T-helper 1 cell treated with Interleukin-12 subunit alpha and Interleukin-12 subunit beta and Interleukin-4 antibody, amounts not matched to agents 30 μg/mL and 1 μg/mL, for 36 hours (primary cell): ENCODE measurements around the gene MED10.
"Not testable (repeated sequence)": the region's sequence is repeated elsewhere in the genome, so short reads cannot be mapped to it uniquely, and the experiment has no call there.

Source experiments
- H3K27ac Mint-ChIP-seq: one replicate; pipeline ENCODE4 v1.8.0; 2021; ENCODE audit warnings: mild to moderate bottlenecking, mixed read lengths
- H3K27me3 Mint-ChIP-seq: one replicate; pipeline ENCODE4 v1.8.0; 2021; ENCODE audit warnings: low read depth, mixed read lengths
- H3K36me3 Mint-ChIP-seq: one replicate; pipeline ENCODE4 v1.8.0; 2021; ENCODE audit warnings: low read depth, mixed read lengths
- H3K4me1 Mint-ChIP-seq: one replicate; pipeline ENCODE4 v1.8.0; 2021; ENCODE audit warnings: low read depth, mixed read lengths
- H3K4me3 Mint-ChIP-seq: one replicate; pipeline ENCODE4 v1.8.0; 2021; ENCODE audit warnings: mild to moderate bottlenecking, moderate library complexity, mixed read lengths
- H3K9me3 Mint-ChIP-seq: one replicate; pipeline ENCODE4 v1.8.0; 2021; ENCODE audit warnings: mixed read lengths

Gene MED10

GRCh38 chr5:6357817-6358433 is 20.4 kb downstream of the MED10 start:
- H3K27me3 Mint-ChIP-seq, H3K27ac Mint-ChIP-seq, H3K9me3 Mint-ChIP-seq, H3K4me3 Mint-ChIP-seq: not testable (repeated sequence)
- peaks cover 12% of the 10 kb centered on the region for H3K4me1 Mint-ChIP-seq
- peaks cover 17% of the 10 kb centered on the region for H3K36me3 Mint-ChIP-seq

GRCh38 chr5:6356578-6357164 is 21.7 kb downstream of the MED10 start:
- no peak overlapping the region for H3K27ac Mint-ChIP-seq
- H3K36me3 Mint-ChIP-seq, result peaks cover 11% of the 10 kb centered on the region
- no peak overlapping the region for H3K4me3 Mint-ChIP-seq
- peaks cover 12% of the 10 kb centered on the region for H3K4me1 Mint-ChIP-seq
- no peaks in the 10 kb centered on the region for H3K27me3 Mint-ChIP-seq
- H3K9me3 Mint-ChIP-seq, result no peaks in the 10 kb centered on the region

DNA sequence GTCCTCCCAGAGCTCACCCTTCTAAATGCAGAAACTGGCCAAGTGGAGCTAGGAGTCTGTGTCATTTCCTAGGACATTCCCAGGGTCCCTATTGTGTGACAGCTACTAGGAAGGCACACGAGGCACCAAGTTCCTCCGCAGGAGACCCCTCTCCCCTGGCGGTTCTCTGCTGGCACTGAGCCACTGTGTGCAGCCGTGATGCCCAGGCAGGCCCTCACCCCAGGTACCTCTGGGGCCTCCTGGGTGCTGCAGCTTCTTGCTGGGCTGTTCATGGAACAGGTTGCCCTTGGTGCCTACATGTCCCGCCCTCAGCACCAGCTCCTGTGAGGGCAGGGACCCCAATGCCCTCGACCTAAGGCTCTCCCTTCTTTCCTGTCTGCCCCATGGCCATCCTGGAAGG is 23.1 kb downstream of the MED10 start:
- Mint-ChIP-seq H3K9me3 (no peaks in the 10 kb centered on the region), H3K4me1 (peaks cover 13% of the 10 kb centered on the region)

GRCh38 chr5:6354848-6355247 is 23.5 kb downstream of the MED10 start:
- Mint-ChIP-seq H3K4me3 (no peak overlapping the region), H3K9me3 (no peaks in the 10 kb centered on the region), H3K4me1 (peaks cover 9% of the 10 kb centered on the region), H3K36me3 (peaks cover 6% of the 10 kb centered on the region), H3K27ac (no peak overlapping the region), H3K27me3 (no peaks in the 10 kb centered on the region)

More for the DNA sequence above, 23.1 kb downstream of the MED10 start:
- Mint-ChIP-seq H3K27me3 (no peaks in the 10 kb centered on the region), H3K4me3 (no peak overlapping the region), H3K36me3 (peaks cover 9% of the 10 kb centered on the region), H3K27ac (no peak overlapping the region)

GRCh38 chr5:6353602-6354302 is 24.6 kb downstream of the MED10 start:
- Mint-ChIP-seq H3K4me1 (peaks cover 6% of the 10 kb centered on the region), H3K4me3 (no peak overlapping the region), H3K36me3 (peaks cover 4% of the 10 kb centered on the region), H3K27me3 (no peaks in the 10 kb centered on the region), H3K9me3 (no peaks in the 10 kb centered on the region), H3K27ac (no peak overlapping the region)

- H3K27me3 Mint-ChIP-seq, result no peaks in the 10 kb centered on the region
- H3K4me3 Mint-ChIP-seq, result no peak overlapping the region
- H3K27ac Mint-ChIP-seq, result no peak overlapping the region
- no peaks in the 10 kb centered on the region for H3K36me3 Mint-ChIP-seq
- peaks cover 6% of the 10 kb centered on the region for H3K4me1 Mint-ChIP-seq
- H3K9me3 Mint-ChIP-seq, result no peaks in the 10 kb centered on the region
Measured at GRCh38 chr5:6350277-6351090, 27.9 kb downstream of the MED10 start.

DNA sequence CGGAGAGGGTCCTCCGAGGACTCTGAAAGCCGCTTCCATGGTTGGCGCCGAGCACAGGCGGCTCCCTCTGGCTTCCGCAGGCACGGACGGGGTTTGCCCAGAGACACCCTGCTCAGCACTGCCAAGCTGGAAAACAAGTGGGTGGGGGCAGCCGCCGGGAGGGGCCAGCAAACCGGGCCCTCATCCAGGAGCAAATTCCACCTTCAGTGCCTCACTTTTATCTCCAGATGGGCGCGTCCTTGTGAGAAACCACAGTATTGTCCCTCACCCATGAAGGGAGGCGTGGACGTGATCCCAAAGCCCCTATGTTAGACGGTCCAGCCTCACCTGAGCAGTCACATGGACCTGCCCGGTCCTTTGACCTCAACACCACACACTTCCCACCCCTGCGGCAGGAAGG is 29.0 kb downstream of the MED10 start:
- Mint-ChIP-seq H3K27ac (no peak overlapping the region), H3K36me3 (no peaks in the 10 kb centered on the region), H3K9me3 (no peaks in the 10 kb centered on the region), H3K4me1 (peaks cover 6% of the 10 kb centered on the region), H3K4me3 (no peak overlapping the region), H3K27me3 (no peaks in the 10 kb centered on the region)

GRCh38 chr5:6348476-6349000 is 29.8 kb downstream of the MED10 start:
- H3K27me3 Mint-ChIP-seq, result no peaks in the 10 kb centered on the region
- no peak overlapping the region for H3K27ac Mint-ChIP-seq
- H3K4me3 Mint-ChIP-seq, result no peak overlapping the region
- no peaks in the 10 kb centered on the region for H3K36me3 Mint-ChIP-seq
- peaks cover 3% of the 10 kb centered on the region for H3K4me1 Mint-ChIP-seq
- no peaks in the 10 kb centered on the region for H3K9me3 Mint-ChIP-seq

GRCh38 chr5:6347673-6348072 is 30.7 kb downstream of the MED10 start:
- H3K4me1 Mint-ChIP-seq, result peaks cover 3% of the 10 kb centered on the region
- H3K4me3 Mint-ChIP-seq, result no peak overlapping the region
- H3K9me3 Mint-ChIP-seq, result no peaks in the 10 kb centered on the region
- H3K36me3 Mint-ChIP-seq, result no peaks in the 10 kb centered on the region
- H3K27me3 Mint-ChIP-seq, result no peaks in the 10 kb centered on the region
- no peak overlapping the region for H3K27ac Mint-ChIP-seq

DNA sequence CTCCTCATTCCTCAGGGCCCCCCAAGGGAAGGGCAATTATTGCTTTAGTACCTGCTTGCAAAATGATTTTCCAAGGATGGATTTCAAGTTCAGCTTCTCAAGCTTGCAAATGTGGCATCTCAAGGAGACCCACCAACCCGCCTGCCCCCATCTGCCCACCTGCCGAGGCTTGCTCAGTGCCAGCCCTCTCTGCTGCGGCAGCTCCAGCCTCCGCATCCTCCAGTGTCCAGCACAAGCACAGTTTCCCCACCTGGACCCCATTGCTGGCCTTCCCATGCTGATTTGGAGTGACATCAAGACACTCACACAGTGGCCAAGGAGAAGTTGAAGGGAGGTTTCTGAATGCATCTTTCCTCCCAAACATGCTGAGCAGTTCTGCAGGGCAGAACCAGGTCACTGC is 31.2 kb downstream of the MED10 start:
- H3K4me3 Mint-ChIP-seq, result no peak overlapping the region
- no peaks in the 10 kb centered on the region for H3K36me3 Mint-ChIP-seq
- no peaks in the 10 kb centered on the region for H3K27me3 Mint-ChIP-seq
- no peak overlapping the region for H3K27ac Mint-ChIP-seq
- H3K9me3 Mint-ChIP-seq, result no peaks in the 10 kb centered on the region
- peaks cover 3% of the 10 kb centered on the region for H3K4me1 Mint-ChIP-seq

GRCh38 chr5:6344593-6344989 is 33.8 kb downstream of the MED10 start:
- Mint-ChIP-seq H3K9me3 (no peaks in the 10 kb centered on the region), H3K4me3 (no peak overlapping the region), H3K36me3 (no peaks in the 10 kb centered on the region), H3K27me3 (no peaks in the 10 kb centered on the region), H3K4me1 (no peaks in the 10 kb centered on the region), H3K27ac (no peak overlapping the region)

GRCh38 chr5:6343951-6344592 is 34.3 kb downstream of the MED10 start:
- no peaks in the 10 kb centered on the region for H3K36me3 Mint-ChIP-seq
- no peak overlapping the region for H3K4me3 Mint-ChIP-seq
- no peak overlapping the region for H3K27ac Mint-ChIP-seq
- no peaks in the 10 kb centered on the region for H3K9me3 Mint-ChIP-seq
- H3K4me1 Mint-ChIP-seq, result no peaks in the 10 kb centered on the region
- no peaks in the 10 kb centered on the region for H3K27me3 Mint-ChIP-seq

DNA sequence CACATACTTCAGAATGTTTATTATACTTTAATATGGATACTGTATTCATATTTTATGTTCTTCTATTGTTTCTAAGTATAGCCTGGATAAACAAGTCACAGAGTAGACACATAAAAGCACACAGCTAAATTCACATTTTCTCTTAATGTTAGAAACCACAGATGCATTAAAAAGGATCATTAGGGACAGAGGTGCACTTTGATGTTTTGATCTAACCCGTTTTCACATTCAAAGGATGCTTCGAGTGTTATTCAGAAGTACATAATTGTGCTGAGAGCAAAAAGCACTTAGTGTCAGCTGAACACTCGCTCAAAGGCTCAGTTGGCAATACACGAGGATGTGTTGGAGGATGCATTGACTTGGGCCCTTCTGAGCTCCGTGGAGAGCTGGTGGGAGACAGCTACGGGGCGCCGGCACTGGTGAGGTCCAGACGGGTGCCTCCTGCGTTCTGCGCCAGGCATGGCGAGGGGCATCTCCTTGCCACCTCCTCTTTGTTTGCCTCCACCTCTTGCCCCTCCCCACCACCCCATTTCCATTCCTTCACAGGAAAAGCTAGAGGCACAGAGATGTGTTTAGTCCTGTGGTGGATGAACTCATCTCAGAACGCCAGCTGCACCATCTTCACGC is 35.5 kb downstream of the MED10 start:
- Mint-ChIP-seq H3K4me1 (no peaks in the 10 kb centered on the region), H3K27ac (no peak overlapping the region), H3K9me3 (no peaks in the 10 kb centered on the region), H3K27me3 (no peaks in the 10 kb centered on the region), H3K4me3 (no peak overlapping the region), H3K36me3 (no peaks in the 10 kb centered on the region)

GRCh38 chr5:6340100-6340499 is 38.2 kb downstream of the MED10 start:
- no peak overlapping the region for H3K27ac Mint-ChIP-seq
- H3K36me3 Mint-ChIP-seq, result no peaks in the 10 kb centered on the region
- no peak overlapping the region for H3K4me3 Mint-ChIP-seq
- H3K9me3 Mint-ChIP-seq, result no peaks in the 10 kb centered on the region
- no peaks in the 10 kb centered on the region for H3K27me3 Mint-ChIP-seq
- H3K4me1 Mint-ChIP-seq, result no peaks in the 10 kb centered on the region
